HG02884 (cell line): Measurements from ENCODE around the gene HLCS.

Experiments
- ATAC-seq: cut with Tn5 transposase; IDR thresholded peaks from one replicate; pipeline ENCODE4 v1.9.1; 2021; ENCODE audit warnings: mild to moderate bottlenecking, moderate library complexity; ENCODE audit not compliant: unreplicated experiment

HLCS gene

DNA sequence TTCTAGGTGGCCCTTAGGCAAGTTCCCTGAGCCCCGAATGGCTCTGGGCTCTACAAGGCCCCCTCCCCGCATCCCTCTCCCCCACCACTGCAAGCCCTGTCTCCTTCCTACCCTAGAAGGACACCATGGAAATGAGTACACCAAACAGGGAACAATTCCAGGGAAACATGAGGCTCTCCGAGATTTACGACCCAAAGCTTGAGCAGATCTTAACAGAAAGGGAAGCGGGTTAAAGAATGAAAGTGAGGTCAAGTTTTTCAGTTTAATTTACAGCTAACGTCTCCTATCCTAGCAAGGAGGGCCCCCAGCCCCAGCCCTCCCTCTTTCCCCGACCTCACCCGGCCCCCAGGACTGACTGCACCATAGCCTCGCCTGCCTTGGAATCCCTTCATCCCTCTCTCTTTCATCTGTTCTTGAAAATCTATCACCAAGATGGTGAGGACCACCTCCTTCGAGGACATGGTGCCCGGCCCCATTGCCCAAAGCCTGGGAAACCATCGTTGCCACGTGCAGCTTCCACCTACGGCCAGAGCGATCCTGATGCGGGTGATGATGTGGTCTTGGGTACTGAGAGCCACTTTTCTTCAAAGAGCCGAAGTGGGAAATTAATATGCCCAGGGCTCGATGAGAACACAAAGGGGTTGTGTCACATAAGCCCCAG, 237.0 kb downstream of the HLCS start:
- no peak for ATAC-seq

DNA sequence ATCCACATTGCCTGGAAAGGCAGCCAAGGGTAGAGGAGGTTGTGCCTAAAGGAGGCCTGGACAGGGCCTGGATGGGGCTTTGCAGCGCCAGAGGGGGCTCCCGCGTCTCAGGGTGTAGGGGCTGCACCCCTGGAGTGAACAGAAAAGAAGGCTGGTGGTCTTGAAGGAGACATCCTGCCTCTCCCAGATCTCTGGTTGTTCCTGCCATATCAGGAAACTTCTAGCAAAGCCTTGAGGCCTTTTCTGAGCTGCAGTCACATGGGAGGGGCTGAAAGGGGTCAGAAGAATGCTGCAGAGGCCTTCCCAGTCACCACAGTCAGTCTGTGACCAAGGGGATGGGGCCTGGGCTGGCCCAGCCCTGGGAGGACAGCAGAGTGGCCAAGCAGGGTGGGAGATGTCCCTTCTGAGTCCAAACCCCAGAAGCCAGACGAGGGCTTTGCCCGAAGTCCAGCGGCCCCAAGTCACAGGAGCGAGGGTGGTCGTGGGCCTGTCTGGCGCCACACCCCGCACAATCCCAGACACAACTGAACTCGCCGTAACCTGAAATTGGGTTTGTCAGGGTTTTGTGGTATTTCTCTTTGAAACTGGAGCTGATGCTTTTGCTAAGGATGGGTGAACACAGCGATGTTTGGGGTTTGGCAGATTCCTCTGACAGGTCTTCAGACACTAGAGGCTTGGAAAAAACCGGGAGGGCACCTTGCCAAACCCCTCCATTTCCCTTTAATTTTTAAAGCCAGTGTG, 237.9 kb downstream of the HLCS start:
- no peak for ATAC-seq

DNA sequence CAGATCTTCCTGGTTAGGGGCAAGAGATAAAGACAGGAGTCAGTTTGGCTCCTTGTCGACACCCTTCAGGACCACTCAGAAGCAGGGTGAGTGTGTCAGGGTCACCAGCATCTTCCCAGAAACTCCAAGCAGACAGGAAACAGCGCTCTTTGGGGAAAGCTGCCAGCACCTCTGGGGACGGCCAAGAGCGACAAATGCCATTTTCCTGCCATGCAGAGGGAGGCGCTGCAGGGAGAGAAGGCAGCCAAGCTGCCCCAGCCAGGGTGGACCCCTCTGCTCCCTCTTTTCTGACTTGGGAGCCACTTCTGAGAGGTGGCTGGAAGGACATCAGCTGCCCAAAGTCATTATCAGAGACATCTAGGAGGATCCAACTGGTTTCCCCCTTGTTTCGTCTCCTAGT, 238.6 kb downstream of the HLCS start:
- no peak for ATAC-seq

DNA sequence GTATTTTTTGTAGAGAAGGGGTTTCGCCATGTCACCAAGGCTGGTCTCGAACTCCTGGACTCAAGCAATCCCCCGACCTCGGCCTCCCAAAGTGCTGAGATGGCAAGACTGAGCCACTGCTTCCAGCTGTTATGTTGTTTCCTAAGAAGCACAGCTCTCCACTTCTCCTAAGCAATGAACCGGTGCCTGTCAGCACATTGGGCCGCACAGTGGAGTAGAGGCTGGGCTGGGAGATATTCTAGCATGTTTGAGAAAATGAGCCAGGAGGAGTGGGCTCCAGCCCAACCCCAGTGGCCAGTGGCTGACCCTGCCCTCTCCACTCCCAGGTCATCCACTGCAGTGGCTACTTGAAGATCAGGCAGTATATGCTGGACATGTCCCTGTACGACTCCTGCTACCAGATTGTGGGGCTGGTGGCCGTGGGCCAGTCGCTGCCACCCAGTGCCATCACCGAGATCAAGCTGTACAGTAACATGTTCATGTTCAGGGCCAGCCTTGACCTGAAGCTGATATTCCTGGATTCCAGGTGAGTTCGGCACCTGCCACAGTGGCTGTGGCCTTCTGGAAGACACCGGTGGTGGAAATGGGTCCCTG, 240.6 kb downstream of the HLCS start:
- no peak for ATAC-seq

DNA sequence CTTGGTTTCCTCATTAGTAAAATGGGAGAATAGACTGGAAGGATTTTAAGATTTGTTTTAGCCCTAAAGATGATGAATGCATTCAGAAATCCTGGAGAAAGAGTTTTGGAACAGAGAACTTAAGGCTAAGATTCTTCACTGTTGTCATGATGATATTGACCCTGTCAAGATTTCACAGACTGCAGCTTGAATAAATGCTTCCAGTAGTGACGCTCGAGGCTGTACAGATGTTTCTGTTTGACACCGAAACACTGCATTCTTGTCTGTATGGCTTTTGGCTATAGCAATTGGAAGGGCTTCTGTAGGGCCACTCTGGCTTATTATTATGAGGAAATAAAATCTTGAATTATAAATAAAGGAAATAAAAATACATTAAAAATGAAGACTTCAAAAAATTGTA, 241.8 kb downstream of the HLCS start:
- no peak for ATAC-seq

DNA sequence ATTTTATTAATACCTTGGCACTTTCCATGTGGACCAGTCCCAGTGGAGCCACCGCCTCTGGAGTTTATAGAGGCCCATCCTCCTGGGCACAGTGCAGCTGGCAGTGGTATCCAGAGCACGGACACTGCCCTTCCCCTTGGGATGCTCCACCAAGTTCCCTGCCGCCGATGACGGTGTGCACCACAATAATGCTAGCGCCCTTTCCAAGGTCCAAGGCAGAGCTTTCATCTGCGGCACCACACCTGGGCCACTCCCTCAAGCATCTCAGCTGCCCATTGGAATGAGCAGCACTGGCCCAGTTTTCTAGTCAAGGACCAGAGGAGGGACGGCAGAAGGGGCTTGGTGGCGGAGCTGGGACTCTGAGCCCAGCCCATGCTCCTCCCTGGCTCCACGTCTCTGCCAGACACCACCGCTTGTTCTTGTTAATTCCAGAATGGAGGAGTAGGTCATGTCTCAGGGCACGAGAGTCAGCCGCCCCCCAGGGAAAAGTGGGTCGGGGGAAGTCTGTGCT, 243.0 kb downstream of the HLCS start:
- no peak for ATAC-seq

DNA sequence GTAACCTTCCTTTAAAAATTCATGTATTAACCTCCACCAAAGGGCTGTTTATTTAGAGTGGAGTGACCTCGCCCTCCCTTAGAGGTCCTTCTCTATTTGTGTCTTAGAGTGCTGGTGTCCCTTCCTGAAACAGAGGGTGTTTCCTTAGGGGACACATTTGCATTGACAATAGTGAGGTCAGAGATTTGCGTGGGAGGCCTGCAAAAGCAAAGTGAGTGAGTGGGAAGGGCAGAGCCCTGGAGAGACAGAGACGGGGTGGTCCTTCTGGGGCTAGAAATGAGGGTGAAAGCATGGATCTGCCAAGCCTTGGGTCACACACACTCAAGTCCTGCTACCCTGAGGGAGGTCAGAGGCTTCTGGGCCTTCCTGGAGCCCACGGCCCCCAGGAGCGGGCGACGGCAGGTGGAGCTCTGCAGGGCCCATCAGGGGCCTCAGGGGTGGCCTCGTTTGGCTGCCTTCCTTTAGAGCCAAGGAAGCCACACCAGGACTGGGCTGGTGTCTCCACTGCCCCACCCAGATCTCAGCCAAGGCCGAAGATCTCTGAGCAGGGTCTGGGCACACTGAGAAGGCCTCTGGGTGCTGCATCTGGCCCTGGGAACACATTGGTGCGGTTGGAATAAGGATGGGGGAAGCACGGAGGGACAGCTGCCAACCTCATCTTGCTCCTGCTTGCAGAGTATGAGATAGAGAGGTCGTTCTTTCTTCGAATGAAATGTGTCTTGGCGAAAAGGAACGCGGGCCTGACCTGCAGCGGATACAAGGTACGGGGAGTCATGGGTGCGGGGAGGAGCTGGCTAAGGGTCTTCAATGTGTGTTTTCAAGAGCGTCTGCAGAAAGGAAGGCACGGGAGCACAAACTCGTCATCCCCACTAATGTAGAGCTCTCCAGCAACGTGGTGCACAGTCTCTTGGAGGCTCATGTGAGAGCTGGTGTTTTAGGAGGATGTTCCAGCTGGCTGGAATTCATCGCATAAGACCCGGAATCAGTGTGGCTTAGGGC, 243.8 kb downstream of the HLCS start:
- ATAC-seq: no peak

DNA sequence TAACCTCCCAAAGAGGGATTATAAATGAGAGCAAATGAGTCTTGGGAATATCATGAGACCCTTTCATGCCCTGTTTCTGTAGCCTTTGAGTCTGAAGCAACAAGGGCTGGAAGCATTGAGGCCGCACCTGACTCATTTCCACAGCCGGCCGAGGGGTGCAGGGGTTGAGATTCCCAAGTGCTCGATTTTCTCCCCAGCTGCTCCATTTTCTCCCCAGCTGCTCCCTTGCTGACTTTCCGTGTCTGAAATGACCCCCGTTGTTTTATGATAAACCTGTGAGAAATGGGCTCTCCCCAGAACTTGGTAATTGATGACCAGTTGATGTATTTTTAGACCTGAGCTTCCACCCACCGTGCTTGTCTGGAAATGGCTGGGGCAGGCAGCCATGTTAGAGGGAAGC, 244.7 kb downstream of the HLCS start:
- ATAC-seq: no peak

DNA sequence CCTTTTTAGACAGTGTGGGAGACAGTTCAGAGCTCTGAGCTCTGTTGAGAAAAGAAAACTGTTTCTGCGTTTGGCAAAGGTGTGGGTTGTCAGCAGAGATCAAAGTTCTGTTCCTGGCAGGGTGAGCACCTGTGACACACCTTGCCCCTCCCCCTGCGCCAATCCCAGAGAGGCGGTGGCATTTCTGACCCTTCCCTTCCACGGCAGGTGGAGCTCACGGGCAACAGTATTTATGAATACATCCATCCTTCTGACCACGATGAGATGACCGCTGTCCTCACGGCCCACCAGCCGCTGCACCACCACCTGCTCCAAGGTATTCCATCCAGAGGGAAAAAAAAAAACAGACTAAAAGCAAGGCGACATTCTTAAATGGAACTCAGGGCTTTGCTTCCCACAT, 246.9 kb downstream of the HLCS start:
- ATAC-seq: no peak

DNA sequence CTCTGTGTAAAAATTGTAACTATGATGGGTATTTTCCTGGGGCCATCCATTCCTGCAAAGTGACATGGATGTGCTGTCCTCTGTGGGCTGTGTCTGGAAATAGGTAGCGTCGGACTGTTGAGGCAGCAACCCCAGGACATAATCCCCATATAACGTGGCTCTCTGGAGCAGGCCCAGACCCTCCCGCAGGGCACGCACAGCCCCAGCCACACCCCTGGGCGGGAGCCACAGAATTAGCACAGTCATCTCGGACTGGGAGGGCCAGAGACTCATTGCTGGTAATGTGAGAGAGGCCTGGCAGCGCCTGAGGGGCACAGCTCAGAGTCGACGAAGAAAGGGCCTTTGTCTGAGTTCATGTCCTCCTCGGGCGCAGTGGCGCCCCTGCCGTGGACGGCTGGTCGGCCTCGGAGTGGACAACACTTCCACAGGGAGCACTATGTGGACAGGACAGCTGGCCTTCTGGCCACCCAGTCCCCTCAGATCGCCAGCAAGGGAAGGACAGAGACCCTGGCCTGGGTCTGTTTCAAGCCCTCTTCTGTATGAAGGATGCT, 247.4 kb downstream of the HLCS start:
- no peak for ATAC-seq

DNA sequence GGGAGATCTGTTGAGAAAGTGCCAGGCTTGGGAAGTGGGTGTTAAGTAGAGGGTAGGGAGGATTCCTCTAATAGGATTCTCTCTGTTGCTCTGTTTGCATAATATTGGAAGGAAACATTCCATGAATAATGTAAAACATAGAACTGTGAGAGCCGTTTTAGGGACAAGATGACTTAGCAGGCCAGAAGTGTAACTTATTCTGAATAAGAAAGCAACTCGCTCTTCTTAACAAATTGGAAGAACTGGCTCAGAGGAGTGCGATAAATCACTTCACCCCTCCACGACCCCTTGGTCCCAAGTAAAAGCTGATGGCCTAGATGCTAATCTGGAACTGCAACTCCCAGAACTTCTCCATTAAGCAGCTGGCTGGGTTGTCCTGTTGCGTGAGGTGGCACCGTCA, 248.5 kb downstream of the HLCS start:
- ATAC-seq: no peak

DNA sequence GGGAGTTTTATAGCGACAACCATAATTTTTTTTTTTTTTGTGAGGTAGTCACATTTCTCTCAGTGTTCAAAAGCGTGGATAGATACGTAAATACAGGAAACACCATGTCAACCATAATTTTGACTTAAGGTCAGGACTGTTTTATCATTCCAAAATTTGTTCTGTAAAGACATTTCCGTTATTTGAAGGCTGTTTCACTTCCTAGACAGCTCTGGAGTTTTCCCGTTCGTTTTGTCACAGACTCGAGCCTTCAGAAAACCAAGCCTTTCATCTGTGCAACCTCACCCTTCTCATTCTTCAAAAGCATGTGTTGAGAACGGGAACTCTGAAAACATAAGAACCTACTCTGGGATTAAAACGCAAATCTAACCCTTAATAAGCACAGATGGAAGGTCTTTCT, 249.6 kb downstream of the HLCS start:
- no peak for ATAC-seq

DNA sequence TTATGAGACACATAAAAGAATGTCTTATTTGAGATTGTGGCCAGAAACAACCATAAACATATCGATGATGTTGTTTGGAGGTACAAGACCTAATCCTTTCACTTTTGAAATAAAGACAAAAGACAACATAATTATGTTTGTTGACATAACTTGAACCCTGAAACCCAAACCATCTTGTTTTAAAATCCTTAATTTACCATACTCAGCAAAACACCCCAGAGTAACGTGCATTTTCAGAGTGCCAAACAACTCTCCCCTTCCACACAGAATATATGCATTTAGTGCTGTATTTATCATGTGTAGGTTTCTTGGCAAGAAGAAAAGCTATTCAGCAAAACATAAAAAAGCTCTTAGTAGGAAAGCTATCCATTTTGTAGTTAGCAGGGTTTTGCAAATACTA, 250.1 kb downstream of the HLCS start:
- no peak for ATAC-seq

DNA sequence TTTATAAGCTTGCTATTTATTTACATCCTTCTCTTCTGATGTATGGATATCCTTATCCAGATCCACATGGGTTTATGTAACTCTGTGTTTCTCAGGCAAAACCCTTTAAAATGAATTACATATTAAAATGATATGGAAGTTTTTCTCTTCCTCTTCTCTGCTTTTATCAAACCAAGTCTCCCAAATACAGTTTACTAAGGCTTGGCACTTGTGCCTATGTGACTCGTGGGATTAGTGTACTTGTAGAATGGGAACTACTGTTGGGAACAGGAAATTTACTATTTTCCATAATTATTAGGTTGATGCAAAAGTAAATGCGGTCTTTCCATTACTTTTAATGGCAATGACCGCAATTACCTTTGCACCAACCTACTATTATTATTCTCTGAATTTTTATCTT, 252.7 kb downstream of the HLCS start:
- ATAC-seq: no peak

DNA sequence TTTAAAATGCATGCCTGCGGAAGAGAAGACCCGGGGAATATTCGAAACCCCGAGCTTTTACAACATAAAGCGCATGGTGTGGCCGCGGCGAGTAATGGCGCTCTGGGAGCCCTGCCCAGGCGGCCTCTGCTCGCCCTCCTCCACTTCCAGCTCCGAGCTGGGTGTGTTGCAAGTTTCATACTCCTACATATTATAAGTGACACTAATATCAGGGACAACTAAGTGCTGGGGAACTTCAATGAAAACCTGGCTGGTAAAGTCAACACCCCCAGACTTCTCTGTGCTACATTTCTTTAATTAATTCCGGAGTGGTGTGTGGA, 255.8 kb downstream of the HLCS start:
- no peak for ATAC-seq

DNA sequence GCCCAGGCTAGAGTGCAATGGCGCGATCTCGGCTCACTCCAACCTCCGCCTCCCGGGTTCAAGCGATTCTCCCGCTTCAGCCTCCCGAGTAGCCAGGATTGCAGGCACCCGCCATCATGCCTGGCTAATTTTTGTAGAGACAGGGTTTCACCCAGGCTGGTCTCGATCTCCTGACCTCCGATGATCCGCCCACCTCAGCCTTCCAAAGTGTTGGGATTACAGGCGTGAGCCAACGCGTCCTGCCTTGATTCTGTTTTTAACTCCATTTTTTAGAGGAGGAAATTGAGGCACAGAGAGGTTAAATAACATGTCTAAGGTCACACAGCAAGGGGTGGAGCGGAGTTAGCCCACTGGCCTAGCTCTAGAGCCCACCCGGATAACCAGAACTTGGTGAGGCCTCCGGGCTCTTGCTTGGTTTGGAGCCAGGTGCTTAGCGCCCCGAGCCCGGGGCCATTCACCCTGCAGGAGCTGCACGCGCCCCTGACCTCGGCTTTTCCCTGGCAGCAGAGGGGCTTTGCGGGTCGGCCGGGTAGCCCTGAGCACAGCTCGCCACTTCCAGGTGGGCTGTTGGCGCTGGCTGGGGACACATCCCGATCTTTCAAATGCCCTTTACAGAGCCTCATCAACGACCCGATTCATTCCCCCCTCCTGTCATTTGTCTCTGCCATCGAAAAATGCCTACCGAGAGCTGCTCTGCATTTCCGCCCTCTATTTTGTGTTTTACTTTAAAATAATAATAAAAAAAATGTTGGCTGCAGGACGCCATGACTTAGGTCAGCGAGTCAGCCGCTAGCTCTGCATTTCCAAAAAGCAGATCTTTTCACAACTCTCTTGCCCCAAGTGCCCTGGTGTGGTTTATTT, 256.4 kb downstream of the HLCS start:
- ATAC-seq: no peak

DNA sequence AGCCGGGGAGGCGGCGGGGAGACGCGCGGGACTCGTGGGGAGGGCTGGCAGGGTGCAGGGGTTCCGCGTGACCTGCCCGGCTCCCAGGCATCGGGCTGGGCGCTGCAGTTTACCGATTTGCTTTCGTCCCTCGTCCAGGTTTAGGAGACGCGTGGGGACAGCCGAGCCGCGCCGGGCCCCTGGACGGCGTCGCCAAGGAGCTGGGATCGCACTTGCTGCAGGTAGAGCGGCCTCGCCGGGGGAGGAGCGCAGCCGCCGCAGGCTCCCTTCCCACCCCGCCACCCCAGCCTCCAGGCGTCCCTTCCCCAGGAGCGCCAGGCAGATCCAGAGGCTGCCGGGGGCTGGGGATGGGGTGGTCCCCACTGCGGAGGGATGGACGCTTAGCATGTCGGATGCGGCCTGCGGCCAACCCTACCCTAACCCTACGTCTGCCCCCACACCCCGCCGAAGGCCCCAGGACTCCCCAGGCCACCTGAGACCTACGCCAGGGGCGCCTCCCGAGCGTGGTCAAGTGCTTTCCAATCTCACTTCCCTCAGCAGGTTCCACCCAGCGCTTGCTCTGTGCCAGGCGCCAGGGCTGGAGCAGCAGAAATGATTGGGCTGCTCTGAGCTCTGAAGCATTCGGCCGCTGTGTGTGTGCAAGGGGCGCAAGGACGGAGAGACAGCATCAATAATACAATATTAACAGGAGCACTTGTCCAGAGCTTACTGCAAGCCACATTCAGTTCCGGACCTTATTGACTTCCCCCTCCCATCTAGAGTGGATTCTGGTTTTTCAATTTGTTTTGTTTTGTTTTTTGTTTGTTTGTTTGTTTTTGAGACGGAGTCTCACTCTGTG, 257.2 kb downstream of the HLCS start:
- no peak for ATAC-seq

DNA sequence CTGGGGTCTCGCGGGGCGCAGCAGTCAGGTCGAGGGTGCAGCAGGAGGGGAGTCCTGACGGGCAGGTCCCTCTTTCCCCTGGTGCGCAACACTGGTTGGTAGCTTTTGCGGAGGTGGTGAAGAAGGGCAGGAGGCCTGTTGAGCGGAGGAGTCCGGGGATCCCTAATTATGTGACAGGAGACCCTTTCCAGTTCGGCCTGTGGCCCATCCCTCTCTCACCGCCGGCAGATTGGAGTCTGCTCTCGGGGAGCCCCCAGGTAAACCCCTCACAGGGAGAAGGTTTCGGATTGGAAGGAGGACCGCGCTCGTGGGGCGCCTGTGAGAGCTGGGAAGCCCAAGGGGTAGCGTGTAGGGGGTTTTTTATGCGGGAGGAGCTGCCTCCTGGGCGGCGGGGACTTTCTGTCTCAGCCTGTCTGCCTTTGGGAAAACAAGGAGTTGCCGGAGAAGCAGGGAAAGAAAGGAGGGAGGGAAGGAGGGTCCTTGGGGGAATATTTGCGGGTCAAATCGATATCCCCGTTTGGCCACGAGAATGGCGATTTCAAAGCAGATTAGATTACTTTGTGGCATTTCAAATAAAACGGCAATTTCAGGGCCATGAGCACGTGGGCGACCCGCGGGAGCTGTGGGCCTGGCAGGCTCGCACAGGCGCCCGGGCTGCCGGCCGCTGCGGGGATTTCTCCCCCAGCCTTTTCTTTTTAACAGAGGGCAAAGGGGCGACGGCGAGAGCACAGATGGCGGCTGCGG, 258.0 kb downstream of the HLCS start:
- no peak for ATAC-seq
